ENCODE measurements around the gene ARL6.

ARL6 gene, protein sequence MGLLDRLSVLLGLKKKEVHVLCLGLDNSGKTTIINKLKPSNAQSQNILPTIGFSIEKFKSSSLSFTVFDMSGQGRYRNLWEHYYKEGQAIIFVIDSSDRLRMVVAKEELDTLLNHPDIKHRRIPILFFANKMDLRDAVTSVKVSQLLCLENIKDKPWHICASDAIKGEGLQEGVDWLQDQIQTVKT

DNA sequence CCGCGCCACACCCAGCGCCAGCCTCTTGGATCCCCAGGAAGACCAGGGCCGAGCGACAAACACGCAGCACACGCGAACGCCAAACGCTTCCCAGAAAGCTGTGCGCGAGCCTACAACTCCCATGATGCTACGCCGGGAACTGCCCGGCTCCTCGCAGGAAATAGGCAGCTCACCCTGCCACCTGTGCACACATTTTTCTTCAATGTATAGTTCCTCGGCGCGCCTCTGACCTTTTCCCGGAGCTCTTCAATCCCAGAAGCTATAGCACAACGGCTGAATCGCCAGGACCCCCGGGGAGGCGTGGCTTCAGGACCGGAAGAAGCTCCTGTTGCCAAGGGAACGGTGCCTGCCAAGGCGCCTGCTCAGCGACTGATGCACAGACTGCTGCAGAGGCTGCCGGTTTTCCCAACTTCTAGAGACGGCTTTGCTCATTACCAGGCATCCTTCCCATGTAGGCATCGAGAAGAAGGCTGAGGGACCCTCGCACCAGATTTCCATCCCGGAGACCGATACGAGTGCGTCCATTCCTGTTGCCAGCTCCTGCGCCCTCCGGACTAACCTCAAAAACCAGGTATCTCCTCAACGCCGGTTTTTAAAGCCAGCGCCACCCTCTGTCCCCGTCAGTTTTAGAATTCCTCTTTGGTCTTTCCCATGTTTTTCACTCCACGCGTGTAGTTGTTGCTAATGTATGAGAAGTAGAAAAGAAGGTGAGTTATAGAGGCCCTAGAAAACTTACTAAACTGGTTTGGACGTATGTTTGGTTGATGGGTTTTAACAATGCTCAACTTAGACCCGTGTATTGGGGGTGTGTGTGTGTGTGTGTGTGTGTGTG is at the start of gene ARL6:
TSS of gene ARL6 (plus strand) at position 352 of the 832 bp plus-strand sequence. CDS start 3,350 bp downstream, outside the sequence.
- ATAC-seq, result peak; percentile 97
- TF ChIP-seq SNAI2 (CRISPR knock-in tag; IDR thresholded peaks at IDR 0.05), result no peak
- TF ChIP-seq TOX (CRISPR knock-in tag; IDR thresholded peaks at IDR 0.05; ENCODE audit: borderline replicate concordance), result no peak
- TF ChIP-seq ZFP3 (CRISPR knock-in tag; IDR thresholded peaks at IDR 0.05), result no peak
- TF ChIP-seq, protein P1, sequence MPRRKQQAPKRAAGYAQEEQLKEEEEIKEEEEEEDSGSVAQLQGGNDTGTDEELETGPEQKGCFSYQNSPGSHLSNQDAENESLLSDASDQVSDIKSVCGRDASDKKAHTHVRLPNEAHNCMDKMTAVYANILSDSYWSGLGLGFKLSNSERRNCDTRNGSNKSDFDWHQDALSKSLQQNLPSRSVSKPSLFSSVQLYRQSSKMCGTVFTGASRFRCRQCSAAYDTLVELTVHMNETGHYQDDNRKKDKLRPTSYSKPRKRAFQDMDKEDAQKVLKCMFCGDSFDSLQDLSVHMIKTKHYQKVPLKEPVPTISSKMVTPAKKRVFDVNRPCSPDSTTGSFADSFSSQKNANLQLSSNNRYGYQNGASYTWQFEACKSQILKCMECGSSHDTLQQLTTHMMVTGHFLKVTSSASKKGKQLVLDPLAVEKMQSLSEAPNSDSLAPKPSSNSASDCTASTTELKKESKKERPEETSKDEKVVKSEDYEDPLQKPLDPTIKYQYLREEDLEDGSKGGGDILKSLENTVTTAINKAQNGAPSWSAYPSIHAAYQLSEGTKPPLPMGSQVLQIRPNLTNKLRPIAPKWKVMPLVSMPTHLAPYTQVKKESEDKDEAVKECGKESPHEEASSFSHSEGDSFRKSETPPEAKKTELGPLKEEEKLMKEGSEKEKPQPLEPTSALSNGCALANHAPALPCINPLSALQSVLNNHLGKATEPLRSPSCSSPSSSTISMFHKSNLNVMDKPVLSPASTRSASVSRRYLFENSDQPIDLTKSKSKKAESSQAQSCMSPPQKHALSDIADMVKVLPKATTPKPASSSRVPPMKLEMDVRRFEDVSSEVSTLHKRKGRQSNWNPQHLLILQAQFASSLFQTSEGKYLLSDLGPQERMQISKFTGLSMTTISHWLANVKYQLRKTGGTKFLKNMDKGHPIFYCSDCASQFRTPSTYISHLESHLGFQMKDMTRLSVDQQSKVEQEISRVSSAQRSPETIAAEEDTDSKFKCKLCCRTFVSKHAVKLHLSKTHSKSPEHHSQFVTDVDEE (CRISPR knock-in tag; IDR thresholded peaks at IDR 0.05), result no peak
- no peak for TF ChIP-seq PPARA (CRISPR knock-in tag; IDR thresholded peaks at IDR 0.05; ENCODE audit: borderline replicate concordance)
- no peak for TF ChIP-seq TCF4 (CRISPR knock-in tag; IDR thresholded peaks at IDR 0.05; ENCODE audit: borderline replicate concordance)
- no peak for TF ChIP-seq ESRRG (CRISPR knock-in tag; IDR thresholded peaks at IDR 0.05)
- TF ChIP-seq RARB (CRISPR knock-in tag; IDR thresholded peaks at IDR 0.05), result no peak
- TF ChIP-seq ZNF565 (CRISPR knock-in tag; conservative IDR thresholded peaks at IDR 0.05; ENCODE audit: low read depth), result no peak
- TF ChIP-seq CSDC2 (CRISPR knock-in tag; IDR thresholded peaks at IDR 0.05), result no peak
- no peak for TF ChIP-seq OSR1 (CRISPR knock-in tag; IDR thresholded peaks at IDR 0.05)
- no peak for TF ChIP-seq ZNF70 (CRISPR knock-in tag; IDR thresholded peaks at IDR 0.05)
- TF ChIP-seq BACH2 (CRISPR knock-in tag; IDR thresholded peaks at IDR 0.05; ENCODE audit: borderline replicate concordance), result no peak
- TF ChIP-seq ARNTL (CRISPR knock-in tag; IDR thresholded peaks at IDR 0.05; ENCODE audit: borderline replicate concordance, low read depth), result no peak
- TF ChIP-seq ZC3H10 (CRISPR knock-in tag; IDR thresholded peaks at IDR 0.05), result no peak
- no peak for TF ChIP-seq CSRNP3 (CRISPR knock-in tag; IDR thresholded peaks at IDR 0.05)

GRCh38 chr3:97719156-97719821 is 45.3 kb upstream of the ARL6 start:
- peak; percentile 93 for ATAC-seq
- TF ChIP-seq, protein P2, sequence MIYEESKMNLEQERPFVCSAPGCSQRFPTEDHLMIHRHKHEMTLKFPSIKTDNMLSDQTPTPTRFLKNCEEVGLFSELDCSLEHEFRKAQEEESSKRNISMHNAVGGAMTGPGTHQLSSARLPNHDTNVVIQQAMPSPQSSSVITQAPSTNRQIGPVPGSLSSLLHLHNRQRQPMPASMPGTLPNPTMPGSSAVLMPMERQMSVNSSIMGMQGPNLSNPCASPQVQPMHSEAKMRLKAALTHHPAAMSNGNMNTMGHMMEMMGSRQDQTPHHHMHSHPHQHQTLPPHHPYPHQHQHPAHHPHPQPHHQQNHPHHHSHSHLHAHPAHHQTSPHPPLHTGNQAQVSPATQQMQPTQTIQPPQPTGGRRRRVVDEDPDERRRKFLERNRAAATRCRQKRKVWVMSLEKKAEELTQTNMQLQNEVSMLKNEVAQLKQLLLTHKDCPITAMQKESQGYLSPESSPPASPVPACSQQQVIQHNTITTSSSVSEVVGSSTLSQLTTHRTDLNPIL (CRISPR knock-in tag; IDR thresholded peaks at IDR 0.05; ENCODE audit: low read depth), result no peak
- TF ChIP-seq, protein P1 (CRISPR knock-in tag; IDR thresholded peaks at IDR 0.05), result peak; percentile 61; the same call in 1 of the 2 replicates
- TF ChIP-seq RARB (CRISPR knock-in tag; IDR thresholded peaks at IDR 0.05) (no peak), ZFP3 (CRISPR knock-in tag; IDR thresholded peaks at IDR 0.05) (no peak), BACH2 (CRISPR knock-in tag; IDR thresholded peaks at IDR 0.05; ENCODE audit: borderline replicate concordance) (no peak)

- TF ChIP-seq SNAI2 (CRISPR knock-in tag; IDR thresholded peaks at IDR 0.05), result no peak
- no peak for TF ChIP-seq ISL1 (CRISPR knock-in tag; IDR thresholded peaks at IDR 0.05)
- TF ChIP-seq ZC3H10 (CRISPR knock-in tag; IDR thresholded peaks at IDR 0.05), result no peak
- no peak for TF ChIP-seq ZNF8 (CRISPR knock-in tag; IDR thresholded peaks at IDR 0.05)
- no peak for TF ChIP-seq TOX (CRISPR knock-in tag; IDR thresholded peaks at IDR 0.05; ENCODE audit: borderline replicate concordance)
- no peak for TF ChIP-seq PATZ1 (CRISPR knock-in tag; IDR thresholded peaks at IDR 0.05; ENCODE audit: borderline replicate concordance)
- no peak for TF ChIP-seq OSR1 (CRISPR knock-in tag; IDR thresholded peaks at IDR 0.05)
- TF ChIP-seq ZNF565 (CRISPR knock-in tag; conservative IDR thresholded peaks at IDR 0.05; ENCODE audit: low read depth), result no peak
- no peak for TF ChIP-seq ESRRG (CRISPR knock-in tag; IDR thresholded peaks at IDR 0.05)
- no peak for TF ChIP-seq GLIS3 (CRISPR knock-in tag; IDR thresholded peaks at IDR 0.05)
- no peak for TF ChIP-seq ARNTL (CRISPR knock-in tag; IDR thresholded peaks at IDR 0.05; ENCODE audit: borderline replicate concordance, low read depth)
- TF ChIP-seq, protein P3, sequence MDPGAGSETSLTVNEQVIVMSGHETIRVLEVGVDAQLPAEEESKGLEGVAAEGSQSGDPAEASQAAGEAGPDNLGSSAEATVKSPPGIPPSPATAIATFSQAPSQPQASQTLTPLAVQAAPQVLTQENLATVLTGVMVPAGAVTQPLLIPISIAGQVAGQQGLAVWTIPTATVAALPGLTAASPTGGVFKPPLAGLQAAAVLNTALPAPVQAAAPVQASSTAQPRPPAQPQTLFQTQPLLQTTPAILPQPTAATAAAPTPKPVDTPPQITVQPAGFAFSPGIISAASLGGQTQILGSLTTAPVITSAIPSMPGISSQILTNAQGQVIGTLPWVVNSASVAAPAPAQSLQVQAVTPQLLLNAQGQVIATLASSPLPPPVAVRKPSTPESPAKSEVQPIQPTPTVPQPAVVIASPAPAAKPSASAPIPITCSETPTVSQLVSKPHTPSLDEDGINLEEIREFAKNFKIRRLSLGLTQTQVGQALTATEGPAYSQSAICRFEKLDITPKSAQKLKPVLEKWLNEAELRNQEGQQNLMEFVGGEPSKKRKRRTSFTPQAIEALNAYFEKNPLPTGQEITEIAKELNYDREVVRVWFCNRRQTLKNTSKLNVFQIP (CRISPR knock-in tag; IDR thresholded peaks at IDR 0.05; ENCODE audit: borderline replicate concordance, low read depth), result no peak
- TF ChIP-seq ZNF70 (CRISPR knock-in tag; IDR thresholded peaks at IDR 0.05), result no peak
- ATAC-seq, result no peak
Measured at GRCh38 chr3:97720417-97720816, 44.1 kb upstream of the ARL6 start.
